A673 (cell line): ENCODE results near the gene PALD1. TPM values are rescaled to one million over a fixed set of nuclear protein-coding genes. Genes with fewer than 3 reads are reported as not detected.

ENCODE experiments used
- BruUV-seq: library from RNA; stranded (reverse); fragments of 400-500 nt; replicated peaks from 2 replicates; lab custom pipeline; 2021; lab: Mats Ljungman, UMichigan
- CTCF ChIA-PET: fragments of 300-600 bp; sonication (Branson Sonifier 250); formaldehyde crosslinking; loops from one replicate; lab custom pipeline; 2022; ENCODE audit warnings: antibody characterized with exemption; lab: Charles Lee
- POLR2A ChIA-PET: fragments of 300-600 bp; sonication (Branson Sonifier 250); formaldehyde crosslinking; loops from one replicate; lab custom pipeline; 2022; ENCODE audit warnings: antibody characterized with exemption; ENCODE audit not compliant: low non-redundant PET; lab: Charles Lee
- DNase-seq: peaks from one replicate; pipeline ENCODE4 v3.0.0-alpha.2; 2015; ENCODE audit warnings: low spot score
- H3K27ac ChIP-seq: fragments of 200-600 bp; sonication (generic); 2 replicates; pipeline ENCODE4 v1.5.1; 2016; ENCODE audit warnings: mixed run types, low read depth, mild to moderate bottlenecking, mixed read lengths, antibody characterized with exemption, low read length; ENCODE audit not compliant: poor library complexity, severe bottlenecking
- H3K27me3 ChIP-seq: fragments of 200-600 bp; sonication (generic); replicated peaks from 2 replicates; pipeline ENCODE4 v1.6.1; 2017; ENCODE audit warnings: mixed run types, low read depth, mild to moderate bottlenecking, mixed read lengths, antibody characterized with exemption, low read length; ENCODE audit not compliant: insufficient read depth, poor library complexity
- H3K36me3 ChIP-seq: fragments of 200-600 bp; sonication (generic); 2 replicates; pipeline ENCODE4 v1.6.1; 2016; ENCODE audit warnings: mixed run types, mild to moderate bottlenecking, mixed read lengths, antibody characterized with exemption, low read length; ENCODE audit not compliant: insufficient read depth, poor library complexity, severe bottlenecking
- H3K4me1 ChIP-seq: fragments of 200-600 bp; sonication (generic); 2 replicates; pipeline ENCODE4 v1.6.1; 2017; ENCODE audit warnings: mixed run types, mild to moderate bottlenecking, mixed read lengths, antibody characterized with exemption, low read length; ENCODE audit not compliant: insufficient read depth, poor library complexity, severe bottlenecking
- H3K4me3 ChIP-seq: fragments of 200-600 bp; sonication (generic); 2 replicates; pipeline ENCODE4 v1.5.1; 2016; ENCODE audit warnings: low read depth, mixed run types, mild to moderate bottlenecking, mixed read lengths, low read length; ENCODE audit not compliant: poor library complexity, severe bottlenecking
- H3K9me3 ChIP-seq: fragments of 200-600 bp; sonication (generic); 2 replicates; pipeline ENCODE4 v1.6.1; 2016; ENCODE audit warnings: mixed run types, low read depth, mild to moderate bottlenecking, mixed read lengths, antibody characterized with exemption, low read length; ENCODE audit not compliant: poor library complexity, severe bottlenecking
- EZH2 ChIP-seq: fragments of 200-600 bp; sonication (generic); IDR thresholded peaks from 2 replicates; pipeline ENCODE4 v1.6.1; 2017; ENCODE audit warnings: borderline replicate concordance, low read depth, mild to moderate bottlenecking, mixed read lengths, antibody characterized with exemption, low read length; ENCODE audit not compliant: poor library complexity, severe bottlenecking
- intact Hi-C: fragments of 100-400 bp; cut with micrococcal nuclease; formaldehyde crosslinking; loops from one replicate; pipeline ENCODE4 v1.10.0; 2022; ENCODE audit not compliant: unreplicated experiment
- total RNA-seq: library from RNA; stranded (reverse); gene quantifications from 2 replicates; pipeline ENCODE4 v1.2.3, GENCODE V29; 2021
- TF ChIP-seq, protein P1 (sequence below): fragments of 300-800, 200-600 bp; sonication (generic); conservative IDR thresholded peaks from 2 replicates; pipeline ENCODE4 v1.5.1; 2017; ENCODE audit warnings: low read depth, mild to moderate bottlenecking, antibody characterized with exemption, low read length, moderate library complexity, mixed read lengths

Gene PALD1
- total RNA-seq, 1 experiment from 2014 or later = 9.0 TPM

DNA sequence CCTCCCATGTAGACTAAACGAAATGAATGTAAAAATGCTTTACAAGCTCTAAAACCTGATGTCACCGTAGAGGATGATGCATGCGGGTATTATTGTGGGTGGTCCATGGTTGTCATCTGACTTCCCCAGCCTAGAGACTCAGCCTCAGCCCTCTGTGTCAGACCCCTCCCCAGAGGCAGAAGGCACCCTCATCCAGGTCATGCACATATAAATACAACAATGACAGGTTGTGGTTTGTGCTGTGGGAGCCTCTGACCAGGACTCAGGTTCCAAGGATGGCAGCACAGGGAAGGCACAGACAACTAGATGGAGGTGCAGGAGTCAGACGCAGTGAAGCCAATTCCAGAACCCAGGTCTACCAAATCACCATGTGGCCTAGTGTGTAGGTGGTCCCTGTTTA, 33.8 kb upstream of the PALD1 start:
- no peak overlapping the region for H3K27ac ChIP-seq
- POLR2A ChIA-PET = no interaction called here

GRCh38 chr10:70445718-70446657, 32.6 kb upstream of the PALD1 start:
- Histone ChIP-seq H3K27ac (no peak overlapping the region), H3K27me3 (peaks cover 15% of the 10 kb centered on the region), H3K36me3 (no peaks in the 10 kb centered on the region), H3K4me1 (peaks cover 2% of the 10 kb centered on the region), H3K4me3 (no peak overlapping the region), H3K9me3 (no peaks in the 10 kb centered on the region)
- no peak for DNase-seq
- intact Hi-C loops = no loop called here
- TF ChIP-seq EZH2 = no peak
- TF ChIP-seq, protein P1, sequence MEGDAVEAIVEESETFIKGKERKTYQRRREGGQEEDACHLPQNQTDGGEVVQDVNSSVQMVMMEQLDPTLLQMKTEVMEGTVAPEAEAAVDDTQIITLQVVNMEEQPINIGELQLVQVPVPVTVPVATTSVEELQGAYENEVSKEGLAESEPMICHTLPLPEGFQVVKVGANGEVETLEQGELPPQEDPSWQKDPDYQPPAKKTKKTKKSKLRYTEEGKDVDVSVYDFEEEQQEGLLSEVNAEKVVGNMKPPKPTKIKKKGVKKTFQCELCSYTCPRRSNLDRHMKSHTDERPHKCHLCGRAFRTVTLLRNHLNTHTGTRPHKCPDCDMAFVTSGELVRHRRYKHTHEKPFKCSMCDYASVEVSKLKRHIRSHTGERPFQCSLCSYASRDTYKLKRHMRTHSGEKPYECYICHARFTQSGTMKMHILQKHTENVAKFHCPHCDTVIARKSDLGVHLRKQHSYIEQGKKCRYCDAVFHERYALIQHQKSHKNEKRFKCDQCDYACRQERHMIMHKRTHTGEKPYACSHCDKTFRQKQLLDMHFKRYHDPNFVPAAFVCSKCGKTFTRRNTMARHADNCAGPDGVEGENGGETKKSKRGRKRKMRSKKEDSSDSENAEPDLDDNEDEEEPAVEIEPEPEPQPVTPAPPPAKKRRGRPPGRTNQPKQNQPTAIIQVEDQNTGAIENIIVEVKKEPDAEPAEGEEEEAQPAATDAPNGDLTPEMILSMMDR = no peak
- BruUV-seq = no TSS peak
- ChIA-PET CTCF (interaction anchor here (0.5 to 0.6 kb wide), 2 partner anchors 91 to 291 kb away, joined by 3 to 4 read pairs; no protein-coding TSS in a partner anchor), POLR2A (interaction anchor here (0.5 kb wide), 1 partner anchor 9 kb away, joined by 5 read pairs; no protein-coding TSS in a partner anchor)

More for the DNA sequence above, 33.8 kb upstream of the PALD1 start:
- no TSS peak for BruUV-seq
- no peak for TF ChIP-seq EZH2
- TF ChIP-seq, protein P1 = no peak
- Histone ChIP-seq H3K9me3 (no peaks in the 10 kb centered on the region), H3K4me3 (no peak overlapping the region), H3K27me3 (peaks cover 28% of the 10 kb centered on the region), H3K4me1 (peaks cover 7% of the 10 kb centered on the region), H3K36me3 (no peaks in the 10 kb centered on the region)
- CTCF ChIA-PET = no interaction called here
- DNase-seq = no peak
- intact Hi-C loops = no loop called here

DNA sequence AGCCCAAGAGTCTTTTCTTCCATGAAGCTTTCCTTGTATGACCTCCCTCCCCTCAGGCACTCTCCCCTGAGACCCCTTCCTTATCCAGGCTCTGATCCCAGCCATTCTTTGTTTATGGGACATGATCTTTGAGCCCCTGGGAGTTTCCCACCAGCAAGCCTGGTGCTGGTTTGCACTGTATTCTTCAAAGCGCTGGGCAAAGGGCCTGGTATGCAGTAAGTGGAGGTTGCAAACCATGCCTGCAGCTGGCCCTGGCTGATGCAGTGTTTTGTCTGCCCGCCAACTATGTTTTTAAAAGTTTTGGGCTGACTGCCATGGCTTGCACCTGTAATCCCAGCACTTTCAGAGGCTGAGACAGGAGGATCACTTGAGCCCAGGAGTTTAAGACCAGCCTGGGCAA, 30.3 kb upstream of the PALD1 start:
- no peaks in the 10 kb centered on the region for H3K27me3 ChIP-seq
- no peak overlapping the region for H3K4me3 ChIP-seq
- intact Hi-C loops = no loop called here
- H3K4me1 ChIP-seq = no peaks in the 10 kb centered on the region
- no TSS peak for BruUV-seq
- H3K9me3 ChIP-seq = no peaks in the 10 kb centered on the region
- ChIA-PET POLR2A (no interaction called here), CTCF (no interaction called here)
- H3K36me3 ChIP-seq = no peaks in the 10 kb centered on the region
- H3K27ac ChIP-seq = no peak overlapping the region
- TF ChIP-seq, protein P1 = no peak
- TF ChIP-seq EZH2 = no peak
- no peak for DNase-seq
